ENCODE data around the gene MAP3K5.

DNA sequence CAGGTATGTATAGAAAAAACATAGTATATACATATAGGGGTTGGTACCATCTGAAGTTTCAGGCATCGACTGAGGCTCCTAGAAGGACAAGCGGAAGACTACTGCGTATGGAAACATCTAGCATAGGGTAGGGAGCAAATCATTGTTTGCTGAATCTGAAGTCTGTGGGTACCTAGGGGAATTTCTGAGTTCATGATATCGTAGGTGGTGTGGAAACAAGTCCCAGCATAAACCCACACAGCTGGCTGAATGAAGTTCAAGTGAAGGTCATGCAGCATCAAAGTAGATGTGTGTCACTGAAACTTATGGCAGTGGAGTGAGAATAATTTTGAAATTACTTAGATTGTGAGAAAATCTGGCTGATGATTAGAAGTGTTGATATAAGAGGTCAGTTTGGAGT, 281.5 kb downstream of the MAP3K5 start:
- TF ChIP-seq, protein P1, sequence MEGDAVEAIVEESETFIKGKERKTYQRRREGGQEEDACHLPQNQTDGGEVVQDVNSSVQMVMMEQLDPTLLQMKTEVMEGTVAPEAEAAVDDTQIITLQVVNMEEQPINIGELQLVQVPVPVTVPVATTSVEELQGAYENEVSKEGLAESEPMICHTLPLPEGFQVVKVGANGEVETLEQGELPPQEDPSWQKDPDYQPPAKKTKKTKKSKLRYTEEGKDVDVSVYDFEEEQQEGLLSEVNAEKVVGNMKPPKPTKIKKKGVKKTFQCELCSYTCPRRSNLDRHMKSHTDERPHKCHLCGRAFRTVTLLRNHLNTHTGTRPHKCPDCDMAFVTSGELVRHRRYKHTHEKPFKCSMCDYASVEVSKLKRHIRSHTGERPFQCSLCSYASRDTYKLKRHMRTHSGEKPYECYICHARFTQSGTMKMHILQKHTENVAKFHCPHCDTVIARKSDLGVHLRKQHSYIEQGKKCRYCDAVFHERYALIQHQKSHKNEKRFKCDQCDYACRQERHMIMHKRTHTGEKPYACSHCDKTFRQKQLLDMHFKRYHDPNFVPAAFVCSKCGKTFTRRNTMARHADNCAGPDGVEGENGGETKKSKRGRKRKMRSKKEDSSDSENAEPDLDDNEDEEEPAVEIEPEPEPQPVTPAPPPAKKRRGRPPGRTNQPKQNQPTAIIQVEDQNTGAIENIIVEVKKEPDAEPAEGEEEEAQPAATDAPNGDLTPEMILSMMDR (IDR thresholded peaks at IDR 0.05), result no peak
- no peak for TF ChIP-seq EZH2phosphoT487 (IDR thresholded peaks at IDR 0.05)
